ENCODE measurements around the gene USP37. TPM values are rescaled to one million over a fixed set of nuclear protein-coding genes. Genes with fewer than 3 reads are reported as not detected.

The USP37 gene
- total and polyA plus RNA-seq, 2 of the 13 experiments (the other 11 are each of a cell fraction or from before 2014, with no cell fraction given): 6.5 to 30.6 TPM

- H3K27ac ChIP-seq (ENCODE audit: extremely low read length, insufficient read depth, low read length): no peak overlapping the region
- H3K36me3 ChIP-seq (replicated peaks in 1 of 2; ENCODE audit: control insufficient read depth in 1 of 2, insufficient read depth in 2 of 2, low read length in 2 of 2): no peaks in the 10 kb centered on the region
- no peaks in the 10 kb centered on the region for H3K79me2 ChIP-seq (ENCODE audit: insufficient read depth, low read length)
- H3K4me2 ChIP-seq (ENCODE audit: low read depth, low read length): peak overlapping the region; percentile 77
- peak overlapping the region; percentile 30 for H2AFZ ChIP-seq (ENCODE audit: low read length)
- no peaks in the 10 kb centered on the region for H4K20me1 ChIP-seq (ENCODE audit: insufficient read depth, low read length)
- BruUV-seq (replicated peaks): no TSS peak
- peak; percentile 92 for ATAC-seq
- ChIA-PET CTCF (ENCODE audit: low intra/inter-chr PET ratio, low total read pairs) (no interaction called here), POLR2A (interaction anchor here (0.6 to 1.8 kb wide), 2 partner anchors 17 to 25 kb away, joined by 4 to 5 read pairs; no protein-coding TSS in a partner anchor)
- H3K9ac ChIP-seq (ENCODE audit: insufficient read depth, low read depth, low read length): no peak overlapping the region
- in situ Hi-C loops (cut with HindIII; ENCODE audit: extremely low pct_ligation_motif_present, low pct_unique_long_range_greater_than_20kb): no loop called here
- no peaks in the 10 kb centered on the region for H3K9me3 ChIP-seq (ENCODE audit: low read length)
- WGBS (ENCODE audit: low lambda C conversion rate): 1% methylated on average over 6 of the region's 6 CpGs
- H3K4me3 ChIP-seq (replicated peaks in 1 of 3; ENCODE audit: insufficient read depth in 1 of 3, low read depth in 2 of 3, low read length in 3 of 3): peak overlapping the region; percentile 5 to 66 (median 6); a peak in 3 of 6 replicates
- H3K27me3 ChIP-seq (ENCODE audit: control insufficient read depth in 1 of 2, insufficient read depth in 2 of 2, low read length in 2 of 2): peaks cover 1 to 16% of the 10 kb centered on the region in 2 experiments; a peak in 4 of 5 replicates
- intact Hi-C loops (cut with micrococcal nuclease; ENCODE audit: unreplicated experiment): no loop called here
- peak; percentile 56 for DNase-seq (ENCODE audit: low spot score)
- no peak for FAIRE-seq
- peaks cover 26% of the 10 kb centered on the region for H3K4me1 ChIP-seq (ENCODE audit: insufficient read depth, low read length)
- TF ChIP-seq ZBTB40 (IDR thresholded peaks at IDR 0.05): no peak
- TF ChIP-seq ZBTB40 (CRISPR knock-in tag; IDR thresholded peaks at IDR 0.05): no peak
- no peak for TF ChIP-seq HMGA1 (CRISPR knock-in tag; conservative IDR thresholded peaks at IDR 0.05)
- TF ChIP-seq HIVEP1 (CRISPR knock-in tag; IDR thresholded peaks at IDR 0.05): no peak
- TF ChIP-seq BCLAF1 (IDR thresholded peaks at IDR 0.05): no peak
- no peak for TF ChIP-seq STAT5B (CRISPR knock-in tag; IDR thresholded peaks at IDR 0.05)
- TF ChIP-seq ARHGAP35 (CRISPR knock-in tag; IDR thresholded peaks at IDR 0.05; ENCODE audit: borderline replicate concordance): no peak
- no peak for TF ChIP-seq MTA3 (CRISPR knock-in tag; IDR thresholded peaks at IDR 0.05)
- TF ChIP-seq ZSCAN20 (CRISPR knock-in tag; IDR thresholded peaks at IDR 0.05; ENCODE audit: borderline replicate concordance): no peak
- TF ChIP-seq ZNF441 (CRISPR knock-in tag; IDR thresholded peaks at IDR 0.05; ENCODE audit: borderline replicate concordance): no peak
- no peak for TF ChIP-seq SP1 (IDR thresholded peaks at IDR 0.05)
- TF ChIP-seq SP1 (CRISPR knock-in tag; IDR thresholded peaks at IDR 0.05): no peak
- TF ChIP-seq PAX8 (CRISPR knock-in tag; IDR thresholded peaks at IDR 0.05; ENCODE audit: borderline replicate concordance): no peak
- no peak for TF ChIP-seq ZBTB21 (CRISPR knock-in tag; IDR thresholded peaks at IDR 0.05)
- no peak for TF ChIP-seq TAF15 (IDR thresholded peaks at IDR 0.05; ENCODE audit: low read depth, low read length, poor library complexity, severe bottlenecking)
These were observed 47.7 kb upstream of the USP37 start for GRCh38 chr2:218615868-218616315.

All from HepG2 (cell line).